ENCODE data around the gene KAT8.
A peak's percentile ranks its signal among the peaks of the same experiment; 100 is the strongest.

KAT8 gene

GRCh38 chr16:31088459-31089183, 28.8 kb upstream of the KAT8 start, which contains the start of gene PRSS53:
TSS of gene PRSS53 (minus strand) at chr16:31088943. CDS start at chr16:31088809, 134 bp downstream.
- H3K4me3 ChIP-seq (ENCODE audit: low read length): no peak within 1 kb of the TSS
- no peak for DNase-seq (ENCODE audit: low read depth)
- TF ChIP-seq, protein P1, sequence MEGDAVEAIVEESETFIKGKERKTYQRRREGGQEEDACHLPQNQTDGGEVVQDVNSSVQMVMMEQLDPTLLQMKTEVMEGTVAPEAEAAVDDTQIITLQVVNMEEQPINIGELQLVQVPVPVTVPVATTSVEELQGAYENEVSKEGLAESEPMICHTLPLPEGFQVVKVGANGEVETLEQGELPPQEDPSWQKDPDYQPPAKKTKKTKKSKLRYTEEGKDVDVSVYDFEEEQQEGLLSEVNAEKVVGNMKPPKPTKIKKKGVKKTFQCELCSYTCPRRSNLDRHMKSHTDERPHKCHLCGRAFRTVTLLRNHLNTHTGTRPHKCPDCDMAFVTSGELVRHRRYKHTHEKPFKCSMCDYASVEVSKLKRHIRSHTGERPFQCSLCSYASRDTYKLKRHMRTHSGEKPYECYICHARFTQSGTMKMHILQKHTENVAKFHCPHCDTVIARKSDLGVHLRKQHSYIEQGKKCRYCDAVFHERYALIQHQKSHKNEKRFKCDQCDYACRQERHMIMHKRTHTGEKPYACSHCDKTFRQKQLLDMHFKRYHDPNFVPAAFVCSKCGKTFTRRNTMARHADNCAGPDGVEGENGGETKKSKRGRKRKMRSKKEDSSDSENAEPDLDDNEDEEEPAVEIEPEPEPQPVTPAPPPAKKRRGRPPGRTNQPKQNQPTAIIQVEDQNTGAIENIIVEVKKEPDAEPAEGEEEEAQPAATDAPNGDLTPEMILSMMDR (IDR thresholded peaks at IDR 0.05; ENCODE audit: insufficient read depth, low read depth, low read length, missing control alignments): no peak

DNA sequence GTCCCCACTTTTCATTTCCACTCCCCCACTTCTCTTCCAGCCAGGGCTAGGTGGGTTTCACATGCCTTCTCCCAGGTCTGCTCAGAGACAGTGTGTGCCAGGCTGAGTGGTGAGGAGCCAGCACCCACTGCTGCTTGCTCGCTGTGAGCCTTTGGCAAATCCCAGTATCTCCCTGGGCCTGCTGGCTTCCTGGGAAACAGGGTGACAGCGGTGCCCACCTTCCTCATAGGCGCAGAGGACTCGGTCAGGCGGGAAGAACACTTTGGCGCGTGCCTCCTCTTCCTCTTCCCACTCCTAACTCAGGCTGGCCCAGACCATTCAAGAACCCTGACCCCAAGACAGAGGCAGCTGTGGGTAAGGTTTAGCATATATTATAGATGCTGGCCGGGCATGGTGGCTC, 28.3 kb upstream of the KAT8 start:
- no peak overlapping the region for H3K4me3 ChIP-seq (ENCODE audit: low read length)
- DNase-seq (ENCODE audit: low read depth): no peak
- TF ChIP-seq, protein P1 (IDR thresholded peaks at IDR 0.05; ENCODE audit: insufficient read depth, low read depth, low read length, missing control alignments): no peak

DNA sequence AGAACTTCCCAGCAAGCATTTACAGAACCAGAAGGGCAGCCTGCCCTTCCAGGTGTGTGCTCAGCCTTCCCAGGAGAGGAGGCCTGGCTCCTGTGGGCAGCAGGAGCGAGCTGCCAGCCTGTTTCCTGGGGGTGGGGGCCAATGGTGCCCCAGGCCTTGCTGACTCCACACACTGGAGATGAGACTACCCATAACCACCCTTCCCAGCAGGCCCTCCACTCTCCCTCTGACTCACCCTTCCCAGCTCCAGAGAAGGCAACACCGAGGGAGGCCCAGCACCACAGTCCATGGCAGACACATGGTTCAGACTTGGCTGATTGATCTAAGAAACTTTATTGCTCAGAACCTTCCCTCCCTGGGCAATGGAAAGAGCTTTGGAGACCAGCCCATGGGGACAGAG, 26.9 kb upstream of the KAT8 start:
- TF ChIP-seq, protein P1 (IDR thresholded peaks at IDR 0.05; ENCODE audit: insufficient read depth, low read depth, low read length, missing control alignments): no peak
- peak; percentile 54 for DNase-seq (ENCODE audit: low read depth)
- H3K4me3 ChIP-seq (ENCODE audit: low read length): no peak overlapping the region

GRCh38 chr16:31092330-31092729, 25.1 kb upstream of the KAT8 start:
- no peak overlapping the region for H3K4me3 ChIP-seq (ENCODE audit: low read length)
- no peak for DNase-seq (ENCODE audit: low read depth)
- TF ChIP-seq, protein P1 (IDR thresholded peaks at IDR 0.05; ENCODE audit: insufficient read depth, low read depth, low read length, missing control alignments): no peak

DNA sequence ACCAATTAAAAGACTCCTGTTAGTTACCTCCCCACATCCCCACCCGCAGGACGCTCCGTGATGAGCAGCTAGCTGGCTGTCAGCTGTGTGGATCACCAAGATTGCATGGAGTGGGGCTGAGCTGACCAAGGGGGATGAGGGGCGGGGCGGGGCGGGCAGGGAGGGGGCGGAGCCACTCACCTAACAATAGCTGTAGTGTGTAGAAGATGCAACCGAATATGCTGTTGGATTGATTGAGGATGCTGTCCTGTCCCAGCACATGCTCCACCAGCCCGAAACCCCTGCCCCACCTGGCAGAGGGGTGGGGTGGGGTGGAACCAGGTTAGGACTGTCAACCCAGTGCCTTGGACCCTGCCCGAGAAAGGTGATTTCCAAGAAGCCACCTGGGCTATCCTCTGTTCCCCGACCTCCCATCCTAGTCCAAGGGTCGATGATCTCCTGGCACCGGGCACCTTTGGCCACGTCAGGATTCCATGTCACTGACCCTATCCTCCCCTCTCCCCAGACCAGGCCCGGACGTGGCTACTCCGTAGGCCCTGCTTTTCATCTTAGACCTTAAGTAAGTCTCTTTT, 24.2 kb upstream of the KAT8 start:
- TF ChIP-seq, protein P1 (IDR thresholded peaks at IDR 0.05; ENCODE audit: insufficient read depth, low read depth, low read length, missing control alignments): no peak
- H3K4me3 ChIP-seq (ENCODE audit: low read length): peak overlapping the region; percentile 87
- peak; percentile 48 for DNase-seq (ENCODE audit: low read depth)

DNA sequence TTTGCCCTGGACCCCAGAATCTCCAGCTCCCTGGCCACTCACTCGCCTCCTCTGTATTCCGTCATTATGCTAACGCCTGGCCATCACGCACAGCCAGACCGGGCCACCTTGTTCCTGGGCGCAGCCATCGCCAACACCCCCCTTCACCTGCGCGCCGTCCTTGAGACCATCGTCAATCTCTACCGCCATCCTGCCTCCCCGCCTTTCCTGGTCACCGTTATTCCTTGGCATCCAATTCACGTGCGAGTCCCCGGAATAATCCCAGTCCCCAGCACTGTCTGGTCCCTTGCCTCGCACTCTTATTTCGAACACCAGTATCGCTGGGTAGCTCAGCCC, 23.4 kb upstream of the KAT8 start:
- peak overlapping the region; percentile 87 for H3K4me3 ChIP-seq (ENCODE audit: low read length)
- TF ChIP-seq, protein P1 (IDR thresholded peaks at IDR 0.05; ENCODE audit: insufficient read depth, low read depth, low read length, missing control alignments): no peak
- peak; percentile 16 for DNase-seq (ENCODE audit: low read depth)

Measured in epithelial cell of esophagus (primary cell).